Measurements from ENCODE around the gene PAK1. TPM values are rescaled to one million over a fixed set of nuclear protein-coding genes. Genes with fewer than 3 reads are reported as not detected.

Gene PAK1
- total and polyA plus RNA-seq, 2 of the 8 experiments (the other 6 are each of a cell fraction or from before 2014, with no cell fraction given): 87.7 to 151 TPM

DNA sequence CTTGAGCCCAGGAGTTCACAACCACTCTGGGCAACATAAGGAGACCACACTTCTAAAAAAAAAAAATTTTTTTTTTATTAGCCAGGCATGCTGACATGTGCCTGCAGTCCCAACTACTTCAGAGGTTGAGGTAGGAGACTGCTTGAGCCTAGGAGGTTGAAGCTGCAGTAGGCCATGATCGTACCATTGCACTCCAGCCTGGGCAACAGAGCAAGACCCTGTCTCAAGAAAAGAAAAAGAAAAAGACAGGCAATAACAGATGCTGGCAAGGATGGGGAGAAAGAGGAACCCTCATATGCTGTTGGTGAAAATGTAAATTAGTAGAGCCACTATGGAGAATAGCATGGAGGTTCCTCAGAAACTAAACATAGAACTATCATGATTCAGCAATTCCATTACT is 64.8 kb downstream of the PAK1 start:
- no peak for FAIRE-seq
- Histone ChIP-seq H3K79me2 (ENCODE audit: control insufficient read depth in 1 of 2, insufficient read depth in 2 of 2, low read length in 2 of 2) (peaks cover 28 to 86% of the 10 kb centered on the region in 2 experiments), H3K4ac (replicated peaks; ENCODE audit: insufficient read length, low read depth, low read length) (no peak overlapping the region), H3K4me3 (ENCODE audit: extremely low read depth in 1 of 4, insufficient read depth in 2 of 4, low read depth in 3 of 4, low read length in 4 of 4) (no peak overlapping the region), H4K8ac (ENCODE audit: extremely low read depth, insufficient read depth, low read length) (no peak overlapping the region), H2AFZ (ENCODE audit: low read length) (no peak overlapping the region), H2AK5ac (ENCODE audit: low read depth, low read length) (no peak overlapping the region), H3K9ac (replicated peaks in 1 of 4; ENCODE audit: extremely low read depth in 1 of 4, low read depth in 3 of 4, low read length in 3 of 4) (no peak overlapping the region), H3K36me3 (ENCODE audit: control insufficient read depth in 2 of 4, insufficient read depth in 4 of 4, low read length in 3 of 4) (no peaks in the 10 kb centered on the region; a peak in 1 of 8 replicates), H2BK120ac (replicated peaks; ENCODE audit: low read depth, low read length) (no peak overlapping the region), H3K23me2 (ENCODE audit: low read depth, low read length) (peaks cover 9% of the 10 kb centered on the region), H3K27ac (ENCODE audit: low read depth, low read length) (no peak overlapping the region), H4K20me1 (replicated peaks in 1 of 2; ENCODE audit: control insufficient read depth in 1 of 2, insufficient read depth in 2 of 2, low read length in 2 of 2) (peaks cover 0 to 9% of the 10 kb centered on the region in 2 experiments), H3K14ac (ENCODE audit: insufficient read length) (no peak overlapping the region), H3K4me2 (ENCODE audit: insufficient read depth in 1 of 2, low read depth in 2 of 2, low read length in 2 of 2) (no peak overlapping the region), H3K23ac (ENCODE audit: insufficient read length) (no peak overlapping the region), H4K91ac (replicated peaks; ENCODE audit: insufficient read length, low read length) (no peak overlapping the region), H2BK20ac (ENCODE audit: low read length) (no peak overlapping the region), H3K9me3 (ENCODE audit: insufficient read depth in 2 of 2, low read depth in 1 of 2, low read length in 1 of 2) (no peaks in the 10 kb centered on the region), H2BK15ac (ENCODE audit: low read length) (no peak overlapping the region), H2BK12ac (ENCODE audit: low read depth, low read length) (no peak overlapping the region), H4K5ac (ENCODE audit: insufficient read length, low read depth, low read length) (no peak overlapping the region), H3K79me1 (ENCODE audit: low read depth, low read length) (peaks cover 9% of the 10 kb centered on the region), H3K18ac (ENCODE audit: extremely low read depth, low read length) (no peak overlapping the region), H3K56ac (replicated peaks; ENCODE audit: insufficient read length, low read depth, low read length) (no peak overlapping the region), H3K27me3 (replicated peaks in 1 of 4; ENCODE audit: control insufficient read depth in 3 of 4, extremely low read depth in 1 of 4, insufficient read depth in 3 of 4, low read length in 3 of 4) (no peaks in the 10 kb centered on the region), H2BK5ac (ENCODE audit: low read depth, low read length) (no peak overlapping the region), H3K4me1 (replicated peaks in 1 of 4; ENCODE audit: control insufficient read depth in 3 of 4, insufficient read depth in 4 of 4, low read length in 3 of 4) (peaks cover 0 to 22% (median 16%) of the 10 kb centered on the region in 4 experiments; a peak in 5 of 7 replicates)
- ChIA-PET POLR2A (ENCODE audit: partially characterized antibody) (no interaction called here), CTCF (ENCODE audit: partially characterized antibody) (no interaction called here)
- DNase-seq (ENCODE audit: low read depth in 1 of 2, low spot score in 2 of 2): no peak
- WGBS, 2 experiments (ENCODE audit: extremely low coverage in 1 of 2, insufficient coverage in 1 of 2, insufficient read length in 1 of 2, insufficient replicate concordance in 2 of 2, low coverage in 1 of 2, low lambda C conversion rate in 2 of 2, missing lambda C conversion rate in 1 of 2): 100% methylated on average over 1 of the region's 1 CpG; no CpG with 5 or more reads in 1 of the 2 experiments
- TF ChIP-seq CTBP2 (IDR thresholded peaks at IDR 0.05; ENCODE audit: borderline replicate concordance, insufficient read depth, insufficient read length, low read length) (no peak), CREB1 (IDR thresholded peaks at IDR 0.05) (no peak), RNF2 (IDR thresholded peaks at IDR 0.05; ENCODE audit: borderline replicate concordance, low read depth, low read length, missing control alignments, poor library complexity, severe bottlenecking) (no peak), CEBPB (IDR thresholded peaks at IDR 0.05; ENCODE audit: low read depth, low read length) (no peak), GTF2F1 (IDR thresholded peaks at IDR 0.05; ENCODE audit: borderline replicate concordance, low read depth, low read length) (no peak), SP4 (IDR thresholded peaks at IDR 0.05; ENCODE audit: low read length) (no peak), POLR2A (IDR thresholded peaks at IDR 0.05; ENCODE audit: control extremely low read depth in 1 of 2, low read depth in 2 of 2, low read length in 2 of 2) (no peak), CBX8 (IDR thresholded peaks at IDR 0.05; ENCODE audit: borderline replicate concordance, low read depth, low read length) (no peak), CBX5 (IDR thresholded peaks at IDR 0.05; ENCODE audit: low read depth, low read length) (no peak), SIRT6 (IDR thresholded peaks at IDR 0.05; ENCODE audit: low read length) (no peak), SP1 (IDR thresholded peaks at IDR 0.05; ENCODE audit: low read depth, low read length) (no peak), TAF1 (IDR thresholded peaks at IDR 0.05; ENCODE audit: low read depth, low read length) (no peak), CHD1 (IDR thresholded peaks at IDR 0.05; ENCODE audit: low read depth, low read length) (no peak)
- TF ChIP-seq, protein P1, sequence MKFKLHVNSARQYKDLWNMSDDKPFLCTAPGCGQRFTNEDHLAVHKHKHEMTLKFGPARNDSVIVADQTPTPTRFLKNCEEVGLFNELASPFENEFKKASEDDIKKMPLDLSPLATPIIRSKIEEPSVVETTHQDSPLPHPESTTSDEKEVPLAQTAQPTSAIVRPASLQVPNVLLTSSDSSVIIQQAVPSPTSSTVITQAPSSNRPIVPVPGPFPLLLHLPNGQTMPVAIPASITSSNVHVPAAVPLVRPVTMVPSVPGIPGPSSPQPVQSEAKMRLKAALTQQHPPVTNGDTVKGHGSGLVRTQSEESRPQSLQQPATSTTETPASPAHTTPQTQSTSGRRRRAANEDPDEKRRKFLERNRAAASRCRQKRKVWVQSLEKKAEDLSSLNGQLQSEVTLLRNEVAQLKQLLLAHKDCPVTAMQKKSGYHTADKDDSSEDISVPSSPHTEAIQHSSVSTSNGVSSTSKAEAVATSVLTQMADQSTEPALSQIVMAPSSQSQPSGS (IDR thresholded peaks at IDR 0.05; ENCODE audit: low read length): no peak
